ENCODE data around the gene EEF1AKMT3. TPM values are rescaled to one million over a fixed set of nuclear protein-coding genes. Genes with fewer than 3 reads are reported as not detected.

The EEF1AKMT3 gene
- polyA plus RNA-seq, 3 donors = 10.1 to 12.5 (median 11.7) TPM

- DNase-seq (ENCODE audit: low read depth in 3 of 3, low spot score in 2 of 3) = no peak
These were observed 8.8 kb downstream of the EEF1AKMT3 start for GRCh38 chr12:57781244-57781643.

- DNase-seq (ENCODE audit: low read depth in 3 of 3, low spot score in 2 of 3) = no peak
These were observed 9.4 kb downstream of the EEF1AKMT3 start for GRCh38 chr12:57781801-57782200.

DNA sequence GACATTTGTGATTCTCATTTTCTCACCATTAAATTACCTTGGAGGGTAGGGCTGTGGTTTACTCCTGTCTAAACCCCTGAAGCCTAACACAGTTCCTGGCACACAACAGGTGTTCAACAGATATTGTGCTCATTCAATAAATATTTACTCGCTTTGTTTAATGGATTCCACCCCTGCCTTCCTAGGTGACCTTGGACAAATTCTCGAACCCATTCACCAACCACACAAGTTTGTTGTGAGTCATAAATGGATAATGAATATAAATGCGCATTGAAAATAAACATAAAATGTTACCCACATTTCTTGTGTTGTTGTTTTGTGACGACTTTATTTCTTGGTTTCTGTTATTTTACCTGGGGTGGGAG lies 9.8 kb downstream of the EEF1AKMT3 start:
- DNase-seq (ENCODE audit: low read depth in 3 of 3, low spot score in 2 of 3) = no peak

GRCh38 chr12:57782608-57783465 lies 10.4 kb downstream of the EEF1AKMT3 start, which contains the start of gene TSFM:
TSS of gene TSFM (plus strand) at chr12:57782787. CDS start at chr12:57782802, 15 bp downstream.
- peak; percentile 89 to 94 (median 90) for DNase-seq (ENCODE audit: low read depth in 3 of 3, low spot score in 2 of 3)

DNA sequence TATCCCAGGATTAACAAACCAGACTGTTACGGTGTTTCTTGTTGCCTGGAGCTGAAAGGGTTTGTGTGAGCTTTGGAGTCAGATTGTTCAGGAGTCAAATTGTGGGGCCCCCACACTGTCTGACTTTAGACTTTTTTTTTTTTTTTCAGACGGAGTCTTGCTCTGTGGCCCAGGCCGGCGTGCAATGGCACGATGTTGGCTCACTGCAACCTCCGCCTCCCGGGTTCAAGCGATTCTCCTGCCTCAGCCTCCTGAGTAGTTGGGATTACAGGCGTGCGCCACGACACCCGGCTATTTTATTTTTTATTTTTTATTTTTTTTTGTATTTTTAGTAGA lies 11.0 kb downstream of the EEF1AKMT3 start:
- DNase-seq (ENCODE audit: low read depth in 3 of 3, low spot score in 2 of 3) = no peak

DNA sequence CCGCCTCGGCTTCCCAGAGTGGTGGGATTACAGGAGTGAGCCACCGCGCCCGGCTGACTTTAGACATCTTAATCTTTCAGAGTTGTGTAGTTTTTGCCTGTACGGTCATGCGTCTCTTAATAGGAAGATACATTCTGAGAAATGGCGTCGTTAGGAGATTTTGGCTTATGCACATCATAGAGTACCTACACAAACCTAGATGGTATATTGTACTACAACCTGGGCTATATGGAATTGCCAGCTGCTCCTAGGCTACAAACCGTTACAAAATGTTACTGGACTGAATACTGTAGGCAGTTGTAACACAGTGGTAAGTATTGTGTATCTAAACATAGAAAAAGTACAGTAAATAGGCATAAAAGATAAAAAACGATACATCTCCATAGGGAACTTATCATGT lies 11.4 kb downstream of the EEF1AKMT3 start:
- no peak for DNase-seq (ENCODE audit: low read depth in 3 of 3, low spot score in 2 of 3)

DNA sequence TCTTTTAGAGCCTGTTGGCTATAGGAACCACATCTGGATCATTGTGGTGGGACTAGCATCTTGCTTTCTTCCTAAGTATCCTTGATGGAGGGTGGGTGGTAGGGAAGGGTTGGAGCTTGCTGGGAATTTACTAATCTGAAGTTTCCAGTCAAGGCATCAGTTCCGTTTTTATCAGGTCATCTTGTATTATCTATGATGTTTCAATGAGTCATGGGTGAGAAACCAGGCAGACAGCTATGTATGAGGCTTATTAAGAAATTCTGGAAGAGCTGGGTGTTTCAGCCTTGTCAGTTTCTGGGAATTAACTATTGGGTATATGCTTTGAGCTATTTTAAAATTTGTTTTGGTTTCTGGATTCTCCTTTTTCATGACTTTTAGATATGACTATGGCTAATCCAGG lies 21.5 kb downstream of the EEF1AKMT3 start:
- no peak for DNase-seq (ENCODE audit: low read depth in 3 of 3, low spot score in 2 of 3)

DNA sequence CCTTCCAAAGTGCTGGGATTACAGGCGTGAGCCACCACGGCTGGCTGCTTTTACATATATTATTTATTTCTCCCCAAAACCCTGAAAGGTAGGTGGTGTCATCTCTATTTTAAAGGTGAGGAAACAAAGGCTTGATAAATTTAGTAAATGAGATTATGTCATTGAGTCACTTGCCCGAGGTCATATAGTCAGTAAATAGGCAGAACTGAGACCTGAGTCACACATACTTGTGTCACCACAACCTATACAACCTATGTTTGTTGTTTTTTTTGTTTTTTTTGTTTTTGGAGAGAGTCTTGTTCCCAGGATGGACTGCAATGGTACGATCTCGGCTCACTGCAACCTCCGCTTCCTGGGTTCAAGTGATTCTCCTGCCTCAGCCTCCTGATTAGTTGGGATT lies 22.9 kb downstream of the EEF1AKMT3 start:
- no peak for DNase-seq (ENCODE audit: low read depth in 3 of 3, low spot score in 2 of 3)

GRCh38 chr12:57796996-57797395 lies 24.6 kb downstream of the EEF1AKMT3 start:
- no peak for DNase-seq (ENCODE audit: low read depth in 3 of 3, low spot score in 2 of 3)

GRCh38 chr12:57797933-57798332 lies 25.5 kb downstream of the EEF1AKMT3 start:
- no peak for DNase-seq (ENCODE audit: low read depth in 3 of 3, low spot score in 2 of 3)

DNA sequence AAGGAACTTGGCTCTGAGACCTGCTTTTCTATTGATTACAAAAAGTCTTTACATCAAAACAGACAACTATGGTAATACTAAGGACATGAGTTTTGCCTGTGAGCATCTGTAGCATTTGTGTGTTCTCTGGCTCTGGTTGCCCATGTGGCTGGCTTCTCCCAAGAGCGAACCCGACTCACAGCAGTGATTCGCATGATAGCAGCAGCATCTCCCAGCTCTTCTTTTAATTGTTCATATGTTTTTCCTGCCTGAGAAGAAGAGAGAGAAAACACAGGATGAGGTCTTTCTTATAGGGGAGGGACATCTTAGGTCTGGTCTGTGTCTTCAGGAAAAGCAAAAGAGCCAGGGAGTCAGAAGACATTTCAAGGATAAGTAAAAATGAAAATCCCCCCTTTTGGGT lies 28.6 kb downstream of the EEF1AKMT3 start:
- no peak for DNase-seq (ENCODE audit: low read depth in 3 of 3, low spot score in 2 of 3)

DNA sequence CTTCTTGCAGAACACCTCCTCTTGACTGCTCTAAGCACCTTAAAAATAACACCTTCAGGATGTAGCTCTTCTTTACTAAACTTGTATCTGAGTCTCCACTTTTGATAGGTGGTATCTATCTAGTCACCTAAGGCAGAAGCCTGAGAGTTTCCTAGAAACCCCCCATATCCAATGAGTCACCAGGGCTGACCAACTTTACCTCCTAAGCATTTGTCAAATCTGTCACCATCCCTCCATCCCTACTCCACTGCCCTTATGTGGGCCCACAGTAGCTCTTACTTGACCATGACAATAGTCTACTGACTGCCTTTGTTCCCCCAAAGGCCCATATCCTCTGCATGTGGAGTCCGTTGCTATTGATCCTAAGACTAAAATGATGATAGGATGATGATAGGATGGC lies 30.2 kb downstream of the EEF1AKMT3 start:
- no peak for DNase-seq (ENCODE audit: low read depth in 3 of 3, low spot score in 2 of 3)

DNA sequence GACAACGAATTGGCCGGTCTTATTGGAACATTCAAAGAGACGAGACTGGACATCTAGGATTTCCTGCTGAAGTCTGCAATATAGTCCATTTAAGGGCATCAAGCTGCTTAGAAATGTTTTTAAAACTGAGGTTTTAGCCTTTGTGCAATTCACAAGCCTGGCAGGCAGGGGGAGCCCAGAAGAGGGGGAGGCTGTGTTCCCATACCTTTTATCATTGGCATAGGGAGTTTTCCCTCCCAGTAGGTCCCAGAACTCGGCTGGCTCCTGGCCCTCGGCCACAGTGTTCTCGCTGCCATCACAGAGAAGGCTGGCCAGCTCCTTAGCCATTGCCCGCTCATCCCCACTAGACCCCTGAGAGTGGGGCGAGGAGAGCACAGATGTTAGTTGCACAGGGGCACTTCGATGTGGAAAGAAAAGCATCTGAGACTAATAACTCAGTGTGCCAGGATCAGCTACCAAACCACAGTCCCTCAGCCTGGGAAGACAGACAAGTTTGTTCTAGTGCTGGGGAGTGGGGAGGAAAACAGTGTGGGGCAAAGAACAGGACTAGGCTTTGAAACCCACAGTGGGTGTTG lies 31.0 kb downstream of the EEF1AKMT3 start:
- no peak for DNase-seq (ENCODE audit: low read depth in 3 of 3, low spot score in 2 of 3)

- DNase-seq (ENCODE audit: low read depth in 3 of 3, low spot score in 2 of 3) = no peak
These were observed 34.3 kb downstream of the EEF1AKMT3 start for GRCh38 chr12:57806677-57807076.

DNA sequence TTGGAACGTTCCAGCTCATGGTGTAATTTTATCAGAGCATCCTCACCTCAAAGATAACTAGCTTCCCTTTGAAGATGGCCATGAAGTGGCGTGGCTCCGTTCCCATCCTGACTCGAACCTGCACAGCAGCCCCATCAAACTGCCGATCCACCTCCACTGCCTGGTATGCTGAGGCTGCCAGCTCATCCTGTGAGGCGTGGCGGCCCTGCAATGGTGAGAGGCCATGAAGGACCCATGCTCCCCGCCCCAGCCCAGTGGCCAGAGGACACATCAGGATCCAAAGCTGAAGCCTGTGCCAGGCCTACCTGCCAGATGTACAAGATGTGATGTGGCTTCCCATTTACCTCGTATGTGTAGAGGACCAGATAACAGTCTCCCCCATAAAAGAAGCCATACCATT lies 34.9 kb downstream of the EEF1AKMT3 start:
- no peak for DNase-seq (ENCODE audit: low read depth in 3 of 3, low spot score in 2 of 3)

DNA sequence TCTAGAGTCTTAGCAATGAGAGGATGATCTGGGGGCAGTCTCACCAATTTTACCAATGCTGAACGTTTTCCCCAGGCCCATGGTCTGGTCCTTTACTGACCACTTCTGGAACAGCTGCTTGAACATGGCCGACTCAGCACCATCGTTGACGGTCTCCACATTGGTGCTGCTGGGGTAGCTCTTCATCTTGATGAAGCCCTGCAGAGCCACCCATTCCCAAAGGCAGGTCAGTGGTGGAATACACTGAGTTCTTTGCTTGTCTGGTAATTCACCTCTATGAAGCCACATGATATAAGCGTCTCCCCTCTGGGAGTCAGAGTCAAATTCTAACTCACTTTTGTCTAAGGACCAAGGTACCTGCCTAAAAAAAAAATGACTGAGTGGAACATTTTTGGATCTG lies 35.9 kb downstream of the EEF1AKMT3 start:
- DNase-seq (ENCODE audit: low read depth in 3 of 3, low spot score in 2 of 3) = no peak

DNA sequence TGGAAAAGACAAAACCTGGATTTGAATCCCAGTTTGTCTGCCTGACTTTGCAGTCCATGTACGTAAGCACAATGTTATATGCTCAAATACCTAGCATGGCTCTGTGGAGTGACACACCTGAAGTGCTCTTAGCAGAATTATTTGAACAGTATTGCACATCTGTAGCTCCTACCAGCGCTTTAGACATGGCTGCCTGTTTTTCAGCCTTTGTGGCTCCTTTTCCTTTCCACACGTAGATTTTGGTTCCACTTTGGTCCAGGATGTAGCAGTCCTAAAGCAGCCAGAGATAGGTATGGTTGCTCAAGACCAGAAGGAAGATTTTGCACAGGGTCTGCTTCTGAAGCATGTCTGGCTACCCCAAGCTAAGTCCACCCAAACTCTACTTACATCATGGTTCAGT lies 37.0 kb downstream of the EEF1AKMT3 start:
- no peak for DNase-seq (ENCODE audit: low read depth in 3 of 3, low spot score in 2 of 3)

DNA sequence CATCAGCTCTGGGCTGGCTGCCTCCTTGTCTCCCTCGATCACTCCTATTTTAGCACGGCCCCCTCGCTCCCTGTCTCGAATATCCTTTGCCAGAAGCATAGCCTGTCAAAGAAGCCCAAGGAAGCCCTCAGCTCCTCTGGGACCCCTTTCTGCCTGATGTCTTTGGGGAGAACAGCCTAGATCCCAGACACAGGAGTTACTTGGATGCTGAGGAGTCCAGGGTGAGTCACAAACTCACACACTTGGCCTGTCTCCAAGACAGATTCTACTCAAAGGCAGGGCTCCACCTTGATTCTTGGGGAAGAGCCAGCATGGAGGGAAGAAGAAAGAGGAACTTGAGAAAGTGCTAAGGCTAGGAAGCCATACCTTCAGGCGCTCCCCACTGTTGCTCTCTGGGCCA lies 38.0 kb downstream of the EEF1AKMT3 start:
- no peak for DNase-seq (ENCODE audit: low read depth in 3 of 3, low spot score in 2 of 3)

DNA sequence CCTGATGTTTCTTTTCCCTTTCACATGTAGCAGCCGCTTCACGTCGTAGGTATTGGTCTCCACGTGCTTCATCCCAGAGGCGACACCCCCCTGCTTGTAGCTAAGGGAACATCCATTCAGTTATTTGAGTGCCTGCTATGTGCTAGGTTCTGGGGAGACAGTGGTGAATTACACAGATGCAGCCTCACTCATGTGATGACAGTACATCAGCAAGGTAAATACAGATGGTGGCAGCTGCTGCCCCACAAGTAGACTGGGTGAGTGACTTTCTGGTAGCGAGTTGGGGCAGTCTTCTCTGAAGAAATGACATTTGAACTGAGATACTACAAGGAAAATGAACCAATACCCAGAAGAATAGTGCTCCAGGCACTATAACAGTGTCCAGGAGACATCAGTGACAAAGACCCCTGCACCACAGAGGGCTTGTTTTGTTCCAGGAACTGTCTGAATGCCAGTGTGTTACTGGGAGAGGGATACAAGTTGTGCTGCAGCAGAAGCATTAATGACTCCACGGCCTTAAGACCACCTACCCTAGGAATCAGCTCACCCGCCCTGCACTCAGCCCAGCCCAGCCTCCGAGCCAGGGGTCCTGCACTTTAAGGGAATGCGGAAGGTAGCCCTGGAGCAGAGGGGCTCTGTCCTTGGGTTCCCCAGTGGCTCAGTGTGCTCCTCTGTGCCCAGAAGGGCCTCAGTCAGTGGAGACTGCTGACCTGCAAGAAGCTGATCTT lies 38.8 kb downstream of the EEF1AKMT3 start:
- DNase-seq (ENCODE audit: low read depth in 3 of 3, low spot score in 2 of 3) = no peak

DNA sequence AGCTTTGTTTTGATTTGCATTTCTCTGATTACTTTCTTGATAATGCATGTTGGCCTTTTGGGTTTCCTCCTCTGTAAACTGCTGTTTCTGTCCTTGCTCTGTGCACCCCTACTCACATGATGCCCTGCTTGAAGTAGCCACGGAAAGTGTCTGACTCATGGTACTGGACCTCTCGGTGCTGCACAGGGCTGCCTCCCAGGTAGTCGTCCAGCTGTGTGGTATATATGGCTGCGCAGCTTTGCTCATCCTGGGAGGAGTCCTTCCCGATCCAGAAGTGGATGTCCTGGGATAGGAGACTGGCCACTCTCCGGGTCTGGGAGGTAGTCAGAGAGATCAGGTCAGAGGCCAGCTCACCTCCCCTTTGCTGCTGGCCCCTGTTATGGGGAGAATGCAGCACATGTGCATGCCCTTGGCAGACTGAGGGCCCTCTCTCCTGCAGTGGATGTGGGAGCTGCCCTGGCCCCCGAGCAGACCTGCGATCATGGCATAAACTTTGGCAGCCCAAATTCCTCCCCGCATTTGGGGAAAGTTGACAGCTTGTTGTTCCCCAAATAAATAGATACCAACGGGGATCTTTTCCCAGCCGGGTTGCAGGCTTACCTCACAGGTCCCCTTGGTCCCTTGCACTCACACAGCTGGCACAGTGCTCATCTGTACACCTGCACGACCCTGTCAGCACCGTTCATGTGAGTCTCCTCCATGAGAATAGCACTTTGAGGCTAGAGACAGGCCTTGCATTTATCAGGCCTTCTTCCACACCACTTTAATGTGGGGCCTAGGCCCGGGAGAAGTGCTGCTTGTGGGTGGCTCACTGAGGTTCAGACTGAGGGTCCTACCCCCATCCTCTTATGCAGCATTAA lies 40.9 kb downstream of the EEF1AKMT3 start:
- no peak for DNase-seq (ENCODE audit: low read depth in 3 of 3, low spot score in 2 of 3)
